ENCODE data around the gene ST3GAL2.

ST3GAL2 gene

GRCh38 chr16:70457446-70458166 lies 18.7 kb upstream of the ST3GAL2 start:
- Histone ChIP-seq H3K4me1 (ENCODE audit: control insufficient read depth, insufficient read depth, low read depth, low read length) (peaks cover 14% of the 10 kb centered on the region), H3K4me3 (ENCODE audit: insufficient read depth in 1 of 2, low read depth in 1 of 2, low read length in 2 of 2) (no peak overlapping the region), H3K14ac (ENCODE audit: low read length in 2 of 2) (no peak overlapping the region), H2BK120ac (ENCODE audit: low read depth, low read length) (no peak overlapping the region), H3K9ac (ENCODE audit: low read length) (no peak overlapping the region), H3K18ac (ENCODE audit: low read depth in 1 of 2, low read length in 2 of 2) (no peak overlapping the region), H3K4ac (ENCODE audit: low read depth in 1 of 2, low read length in 2 of 2) (no peak overlapping the region), H3K27ac (ENCODE audit: low read length, poor library complexity, severe bottlenecking) (no peak overlapping the region), H2BK5ac (ENCODE audit: low read depth, low read length, poor library complexity, severe bottlenecking) (no peak overlapping the region), H3K79me1 (replicated peaks; ENCODE audit: low read length, poor library complexity, severe bottlenecking) (peaks cover 23% of the 10 kb centered on the region), H4K8ac (ENCODE audit: low read length) (no peak overlapping the region), H2AFZ (ENCODE audit: low read depth, low read length) (no peak overlapping the region), H3K27me3 (ENCODE audit: control insufficient read depth in 1 of 2, insufficient read depth in 1 of 2, low read length in 2 of 2) (no peaks in the 10 kb centered on the region), H2AK5ac (ENCODE audit: low read length, severe bottlenecking) (peak overlapping the region; percentile 51), H4K91ac (ENCODE audit: low read length) (no peak overlapping the region), H3K36me3 (ENCODE audit: control insufficient read depth in 1 of 2, insufficient read depth in 2 of 2, low read depth in 1 of 2, low read length in 2 of 2) (no peaks in the 10 kb centered on the region), H2BK15ac (ENCODE audit: low read depth, poor library complexity, severe bottlenecking) (no peak overlapping the region), H3K23ac (ENCODE audit: low read length in 2 of 2) (no peak overlapping the region), H3K9me3 (ENCODE audit: control insufficient read depth, low read length) (no peaks in the 10 kb centered on the region), H2BK12ac (ENCODE audit: low read length in 2 of 2) (no peak overlapping the region), H3K4me2 (ENCODE audit: low read length, poor library complexity, severe bottlenecking) (no peak overlapping the region)
- no peak for DNase-seq
- WGBS: 93% methylated on average over 5 of the region's 5 CpGs

GRCh38 chr16:70455910-70456309 lies 17.0 kb upstream of the ST3GAL2 start:
- no peaks in the 10 kb centered on the region for H3K36me3 ChIP-seq (ENCODE audit: control insufficient read depth in 1 of 2, insufficient read depth in 2 of 2, low read depth in 1 of 2, low read length in 2 of 2)
- no peak overlapping the region for H4K91ac ChIP-seq (ENCODE audit: low read length)
- H3K9me3 ChIP-seq (ENCODE audit: control insufficient read depth, low read length): no peaks in the 10 kb centered on the region
- peaks cover 15% of the 10 kb centered on the region for H3K79me1 ChIP-seq (replicated peaks; ENCODE audit: low read length, poor library complexity, severe bottlenecking)
- H2BK5ac ChIP-seq (ENCODE audit: low read depth, low read length, poor library complexity, severe bottlenecking): no peak overlapping the region
- H3K4ac ChIP-seq (ENCODE audit: low read depth in 1 of 2, low read length in 2 of 2): no peak overlapping the region
- no peak overlapping the region for H3K4me3 ChIP-seq (ENCODE audit: insufficient read depth in 1 of 2, low read depth in 1 of 2, low read length in 2 of 2)
- H3K4me2 ChIP-seq (ENCODE audit: low read length, poor library complexity, severe bottlenecking): no peak overlapping the region
- no peak overlapping the region for H2AK5ac ChIP-seq (ENCODE audit: low read length, severe bottlenecking)
- no peak overlapping the region for H2BK15ac ChIP-seq (ENCODE audit: low read depth, poor library complexity, severe bottlenecking)
- no peak overlapping the region for H3K14ac ChIP-seq (ENCODE audit: low read length in 2 of 2)
- no peak for DNase-seq
- H2AFZ ChIP-seq (ENCODE audit: low read depth, low read length): no peak overlapping the region
- H3K27me3 ChIP-seq (ENCODE audit: control insufficient read depth in 1 of 2, insufficient read depth in 1 of 2, low read length in 2 of 2): no peaks in the 10 kb centered on the region
- no peak overlapping the region for H4K8ac ChIP-seq (ENCODE audit: low read length)
- no peak overlapping the region for H3K27ac ChIP-seq (ENCODE audit: low read length, poor library complexity, severe bottlenecking)
- peak overlapping the region; percentile 19 for H2BK120ac ChIP-seq (ENCODE audit: low read depth, low read length)
- H3K23ac ChIP-seq (ENCODE audit: low read length in 2 of 2): no peak overlapping the region
- no peak overlapping the region for H2BK12ac ChIP-seq (ENCODE audit: low read length in 2 of 2)
- 89% methylated on average over 6 of the region's 7 CpGs for WGBS
- H3K9ac ChIP-seq (ENCODE audit: low read length): no peak overlapping the region
- peaks cover 7% of the 10 kb centered on the region for H3K4me1 ChIP-seq (ENCODE audit: control insufficient read depth, insufficient read depth, low read depth, low read length)
- H3K18ac ChIP-seq (ENCODE audit: low read depth in 1 of 2, low read length in 2 of 2): no peak overlapping the region

GRCh38 chr16:70454222-70455034 lies 15.5 kb upstream of the ST3GAL2 start, which contains the start of gene FCSK:
Gene FCSK (plus strand): TSS chr16:70454595. CDS start chr16:70463191, 8,596 bp downstream.
- peak within 1 kb of the TSS; percentile 83 to 100 for H3K14ac ChIP-seq (ENCODE audit: low read length in 2 of 2)
- peak within 1 kb of the TSS; percentile 99 for H2BK5ac ChIP-seq (ENCODE audit: low read depth, low read length, poor library complexity, severe bottlenecking)
- H2BK12ac ChIP-seq (ENCODE audit: low read length in 2 of 2): peak within 1 kb of the TSS; percentile 51 to 100
- no peaks in the 10 kb centered on the region for H3K27me3 ChIP-seq (ENCODE audit: control insufficient read depth in 1 of 2, insufficient read depth in 1 of 2, low read length in 2 of 2)
- H3K4me2 ChIP-seq (ENCODE audit: low read length, poor library complexity, severe bottlenecking): peak within 1 kb of the TSS; percentile 91
- H3K4me3 ChIP-seq (ENCODE audit: insufficient read depth in 1 of 2, low read depth in 1 of 2, low read length in 2 of 2): peak within 1 kb of the TSS; percentile 86 to 92
- peak within 1 kb of the TSS; percentile 93 to 100 for H3K18ac ChIP-seq (ENCODE audit: low read depth in 1 of 2, low read length in 2 of 2)
- no peaks in the 10 kb centered on the region for H3K9me3 ChIP-seq (ENCODE audit: control insufficient read depth, low read length)
- peak within 1 kb of the TSS; percentile 49 to 99 for H3K4ac ChIP-seq (ENCODE audit: low read depth in 1 of 2, low read length in 2 of 2)
- peaks cover 12% of the 10 kb centered on the region for H3K79me1 ChIP-seq (replicated peaks; ENCODE audit: low read length, poor library complexity, severe bottlenecking)
- peak within 1 kb of the TSS; percentile 93 for H4K8ac ChIP-seq (ENCODE audit: low read length)
- H4K91ac ChIP-seq (ENCODE audit: low read length): peak within 1 kb of the TSS; percentile 90
- H2BK15ac ChIP-seq (ENCODE audit: low read depth, poor library complexity, severe bottlenecking): peak within 1 kb of the TSS; percentile 95
- peak; percentile 82 for DNase-seq
- H3K4me1 ChIP-seq (ENCODE audit: control insufficient read depth, insufficient read depth, low read depth, low read length): peaks cover 2% of the 10 kb centered on the region
- peak within 1 kb of the TSS; percentile 97 for H3K9ac ChIP-seq (ENCODE audit: low read length)
- H2AFZ ChIP-seq (ENCODE audit: low read depth, low read length): peak within 1 kb of the TSS; percentile 96
- under 1% methylated on average over 67 of the region's 67 CpGs for WGBS
- peak within 1 kb of the TSS; percentile 99 for H2BK120ac ChIP-seq (ENCODE audit: low read depth, low read length)
- no peaks in the 10 kb centered on the region for H3K36me3 ChIP-seq (ENCODE audit: control insufficient read depth in 1 of 2, insufficient read depth in 2 of 2, low read depth in 1 of 2, low read length in 2 of 2)
- H3K27ac ChIP-seq (ENCODE audit: low read length, poor library complexity, severe bottlenecking): peak within 1 kb of the TSS; percentile 93
- peak within 1 kb of the TSS in 1 of 2 experiments; percentile 96 for H3K23ac ChIP-seq (ENCODE audit: low read length in 2 of 2)
- no peak within 1 kb of the TSS for H2AK5ac ChIP-seq (ENCODE audit: low read length, severe bottlenecking)

GRCh38 chr16:70453892-70454221 lies 15.0 kb upstream of the ST3GAL2 start:
- H3K79me1 ChIP-seq (replicated peaks; ENCODE audit: low read length, poor library complexity, severe bottlenecking): peaks cover 11% of the 10 kb centered on the region
- no peak overlapping the region for H2AK5ac ChIP-seq (ENCODE audit: low read length, severe bottlenecking)
- peak overlapping the region; percentile 93 for H3K27ac ChIP-seq (ENCODE audit: low read length, poor library complexity, severe bottlenecking)
- 1% methylated on average over 8 of the region's 8 CpGs for WGBS
- H4K8ac ChIP-seq (ENCODE audit: low read length): no peak overlapping the region
- no peaks in the 10 kb centered on the region for H3K9me3 ChIP-seq (ENCODE audit: control insufficient read depth, low read length)
- H3K23ac ChIP-seq (ENCODE audit: low read length in 2 of 2): no peak overlapping the region
- peak overlapping the region; percentile 97 for H3K9ac ChIP-seq (ENCODE audit: low read length)
- no peak overlapping the region for H2AFZ ChIP-seq (ENCODE audit: low read depth, low read length)
- peak overlapping the region in 1 of 2 experiments; percentile 86 for H3K4me3 ChIP-seq (ENCODE audit: insufficient read depth in 1 of 2, low read depth in 1 of 2, low read length in 2 of 2)
- peaks cover 2% of the 10 kb centered on the region for H3K4me1 ChIP-seq (ENCODE audit: control insufficient read depth, insufficient read depth, low read depth, low read length)
- H2BK12ac ChIP-seq (ENCODE audit: low read length in 2 of 2): no peak overlapping the region
- peak overlapping the region; percentile 91 for H3K4me2 ChIP-seq (ENCODE audit: low read length, poor library complexity, severe bottlenecking)
- peak overlapping the region; percentile 99 for H2BK120ac ChIP-seq (ENCODE audit: low read depth, low read length)
- no peak overlapping the region for H3K14ac ChIP-seq (ENCODE audit: low read length in 2 of 2)
- H3K27me3 ChIP-seq (ENCODE audit: control insufficient read depth in 1 of 2, insufficient read depth in 1 of 2, low read length in 2 of 2): no peaks in the 10 kb centered on the region
- peak overlapping the region; percentile 99 for H2BK5ac ChIP-seq (ENCODE audit: low read depth, low read length, poor library complexity, severe bottlenecking)
- no peak overlapping the region for H4K91ac ChIP-seq (ENCODE audit: low read length)
- no peak overlapping the region for H2BK15ac ChIP-seq (ENCODE audit: low read depth, poor library complexity, severe bottlenecking)
- no peaks in the 10 kb centered on the region for H3K36me3 ChIP-seq (ENCODE audit: control insufficient read depth in 1 of 2, insufficient read depth in 2 of 2, low read depth in 1 of 2, low read length in 2 of 2)
- peak overlapping the region in 1 of 2 experiments; percentile 40 for H3K18ac ChIP-seq (ENCODE audit: low read depth in 1 of 2, low read length in 2 of 2)
- no peak for DNase-seq
- H3K4ac ChIP-seq (ENCODE audit: low read depth in 1 of 2, low read length in 2 of 2): peak overlapping the region in 1 of 2 experiments; percentile 16
